ENCODE measurements around the gene TRAK2.

DNA sequence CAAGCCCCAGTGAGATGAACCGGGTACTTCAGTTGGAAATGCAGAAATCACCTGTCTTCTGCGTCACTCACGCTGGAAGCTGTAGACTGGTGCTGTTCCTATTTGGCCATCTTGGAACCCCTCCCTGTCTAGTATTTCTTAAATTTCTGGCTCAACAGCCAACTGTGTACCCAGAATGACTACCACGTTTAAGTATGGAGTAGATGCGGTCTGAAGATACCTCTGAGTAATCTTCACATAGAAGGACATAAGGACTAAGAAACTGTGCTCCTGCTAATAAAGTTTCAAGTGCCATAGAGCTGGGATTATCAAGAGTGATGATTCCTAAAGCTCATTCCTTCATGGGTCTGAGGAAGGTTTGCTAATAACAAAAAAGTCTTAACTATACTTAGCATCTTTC, 20.4 kb downstream of the TRAK2 start:
- TF ChIP-seq, protein P1, sequence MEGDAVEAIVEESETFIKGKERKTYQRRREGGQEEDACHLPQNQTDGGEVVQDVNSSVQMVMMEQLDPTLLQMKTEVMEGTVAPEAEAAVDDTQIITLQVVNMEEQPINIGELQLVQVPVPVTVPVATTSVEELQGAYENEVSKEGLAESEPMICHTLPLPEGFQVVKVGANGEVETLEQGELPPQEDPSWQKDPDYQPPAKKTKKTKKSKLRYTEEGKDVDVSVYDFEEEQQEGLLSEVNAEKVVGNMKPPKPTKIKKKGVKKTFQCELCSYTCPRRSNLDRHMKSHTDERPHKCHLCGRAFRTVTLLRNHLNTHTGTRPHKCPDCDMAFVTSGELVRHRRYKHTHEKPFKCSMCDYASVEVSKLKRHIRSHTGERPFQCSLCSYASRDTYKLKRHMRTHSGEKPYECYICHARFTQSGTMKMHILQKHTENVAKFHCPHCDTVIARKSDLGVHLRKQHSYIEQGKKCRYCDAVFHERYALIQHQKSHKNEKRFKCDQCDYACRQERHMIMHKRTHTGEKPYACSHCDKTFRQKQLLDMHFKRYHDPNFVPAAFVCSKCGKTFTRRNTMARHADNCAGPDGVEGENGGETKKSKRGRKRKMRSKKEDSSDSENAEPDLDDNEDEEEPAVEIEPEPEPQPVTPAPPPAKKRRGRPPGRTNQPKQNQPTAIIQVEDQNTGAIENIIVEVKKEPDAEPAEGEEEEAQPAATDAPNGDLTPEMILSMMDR (IDR thresholded peaks at IDR 0.05) = no peak
- TF ChIP-seq POLR2A (IDR thresholded peaks at IDR 0.05) = no peak
- TF ChIP-seq POLR2AphosphoS5 (IDR thresholded peaks at IDR 0.05) = no peak
